Measurements from ENCODE around the gene POTED.
"Not testable (repeated sequence)": the region's sequence is repeated elsewhere in the genome, so short reads cannot be mapped to it uniquely, and the experiment has no call there.

Gene POTED

DNA sequence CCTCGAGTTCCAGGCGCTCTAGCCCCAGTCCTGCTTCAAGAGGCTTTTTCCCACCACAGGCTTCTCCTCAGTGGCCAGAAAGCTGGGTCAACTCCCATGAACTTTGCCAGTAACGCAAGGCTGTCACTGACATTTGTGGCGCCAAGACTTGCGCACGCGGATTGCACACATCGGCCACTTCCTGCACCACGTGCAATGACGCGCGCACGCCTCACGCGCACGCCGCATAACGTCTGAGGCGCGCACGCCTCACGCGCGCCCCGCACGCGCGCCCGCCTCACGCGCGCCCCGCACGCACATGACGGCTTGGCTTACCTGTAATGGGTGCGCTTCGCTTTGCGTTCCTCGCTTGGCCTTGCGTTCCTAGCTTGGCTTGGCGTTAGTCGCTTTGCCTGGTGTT, at the start of gene POTED:
TSS of gene POTED (plus strand) at position 301 of the 400 bp plus-strand sequence. CDS start 452 bp downstream, outside the sequence.
- DNase-seq: not testable (repeated sequence)

DNA sequence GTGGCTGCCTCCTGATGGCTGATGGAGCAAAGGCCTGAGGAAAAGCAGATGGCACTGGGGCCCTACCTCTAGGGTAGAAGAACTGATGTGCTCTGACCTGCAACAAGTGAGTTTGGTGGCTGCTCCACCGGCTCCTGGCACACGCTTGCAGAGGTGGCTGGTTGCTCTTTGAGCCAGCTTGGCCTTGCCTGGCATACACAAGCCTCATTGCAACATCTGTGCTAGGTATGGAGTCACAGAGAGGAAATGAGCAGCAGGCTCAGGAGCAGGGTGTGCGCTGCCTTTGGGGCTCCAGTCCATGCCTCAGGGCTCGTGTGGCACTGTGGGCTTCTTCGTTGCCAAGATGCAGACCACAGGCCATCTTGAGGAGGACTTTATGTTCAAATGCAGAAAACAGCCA, 40.5 kb downstream of the POTED start:
- DNase-seq: not testable (repeated sequence)

DNA sequence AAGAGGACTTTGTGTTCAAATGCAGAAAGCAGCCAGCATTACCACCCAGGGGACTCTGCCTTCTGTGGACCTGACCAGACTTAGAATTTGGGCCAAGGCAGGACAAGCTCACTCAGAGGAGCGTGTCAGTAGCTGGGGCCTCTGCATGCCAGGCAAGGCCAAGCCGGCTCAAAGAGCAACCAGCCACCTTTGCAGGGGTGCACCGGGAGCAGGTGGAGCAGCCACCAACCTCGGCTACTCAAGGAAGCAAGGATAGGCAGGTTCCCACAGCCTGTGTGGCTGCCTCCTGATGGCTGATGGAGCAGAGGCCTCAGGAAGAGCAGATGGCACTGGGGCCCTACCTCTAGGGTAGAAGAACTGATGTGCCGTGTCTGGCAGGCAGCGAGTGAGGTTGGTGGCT, 42.2 kb downstream of the POTED start:
- DNase-seq: not testable (repeated sequence)
